Lung (tissue), 12 donors: Measurements from ENCODE around the gene SEC23B. TPM values are rescaled to one million over a fixed set of nuclear protein-coding genes. Genes with fewer than 3 reads are reported as not detected.

Source experiments
- ATAC-seq: fragments of 200-7000 bp; cut with Tn5 transposase; one replicate; pipeline ENCODE4 v1.9.1; 2020; ENCODE audit warnings: moderate number of reproducible peaks; ENCODE audit not compliant: insufficient read depth, low FRiP score
- DNase-seq, 3 donors: peaks; one replicate each; pipeline ENCODE4 v3.0.0-alpha.2; 2013 to 2017
- H3K27ac ChIP-seq, 2 donors: one replicate each; pipeline ENCODE4 v1.5.1; 2013; ENCODE audit warnings: mild to moderate bottlenecking in 2 of 2, moderate library complexity in 2 of 2, control low read depth in 1 of 2, inconsistent platforms in 1 of 2, low read depth in 1 of 2, low read length in 1 of 2
- H3K27me3 ChIP-seq, 3 donors: one replicate each; pipeline ENCODE4 v1.5.1; 2013; ENCODE audit warnings: low read length in 2 of 3; ENCODE audit not compliant: control insufficient read depth in 3 of 3, insufficient read depth in 3 of 3
- H3K36me3 ChIP-seq, 4 donors: one replicate each; pipeline ENCODE4 v1.5.1; 2013; ENCODE audit warnings: low read length in 4 of 4, mild to moderate bottlenecking in 1 of 4, moderate library complexity in 1 of 4; ENCODE audit not compliant: control insufficient read depth in 4 of 4, insufficient read depth in 4 of 4
- H3K4me1 ChIP-seq, 5 donors: one replicate each; pipeline ENCODE4 v1.5.1; 2013; ENCODE audit warnings: low read length in 5 of 5, mild to moderate bottlenecking in 2 of 5, moderate library complexity in 1 of 5; ENCODE audit not compliant: control insufficient read depth in 5 of 5, insufficient read depth in 5 of 5
- H3K4me3 ChIP-seq: one replicate; pipeline ENCODE4 v1.5.1; 2013; ENCODE audit warnings: mild to moderate bottlenecking, control low read depth, moderate library complexity
- H3K9ac ChIP-seq, 2 donors: one replicate each; pipeline ENCODE4 v1.5.1; 2013; ENCODE audit warnings: low read length in 2 of 2, control low read depth in 1 of 2; ENCODE audit not compliant: insufficient read depth in 1 of 2
- H3K9me3 ChIP-seq, 4 donors: one replicate each; pipeline ENCODE4 v1.5.1; 2013; ENCODE audit warnings: low read length in 3 of 4, mild to moderate bottlenecking in 1 of 4, moderate library complexity in 1 of 4; ENCODE audit not compliant: control insufficient read depth in 4 of 4, insufficient read depth in 3 of 4
- CTCF ChIP-seq: IDR thresholded peaks from 2 replicates; pipeline ENCODE4 v1.5.1; 2012; ENCODE audit warnings: mild to moderate bottlenecking; ENCODE audit errors: control extremely low read depth, extremely low read depth
- WGBS, 2 donors: extraction: QIAGEN DNeasy Blood & Tissue Kit; methylation state at CpG; one replicate each; pipeline ENCODE4 v1.1.7; 2013; 5-methylcytosine and 5-hydroxymethylcytosine counted together
- polyA plus RNA-seq, 2 donors: library from polyadenylated mRNA; stranded (reverse); fragments of 200-250 nt; gene quantifications; one replicate each; pipeline ENCODE4 v1.2.1, GENCODE V29; 2013
- total RNA-seq, 2 donors: library from RNA; depleted of rRNA in 1 of 2; stranded (reverse); fragments of >200 nt in 1 of 2; gene quantifications; one replicate each; pipeline ENCODE4 v1.2.1, GENCODE V29; 2014 to 2021
- donor health status: control.
- donor health status: control.
- donor health status: Bipolar disorder and iron deficiency.
- donor health status: healthy.
- donor health status: DM: yes; HTN: yes; CAD: no.

The SEC23B gene
- total and polyA plus RNA-seq, 4 donors, result 10.3 to 79.5 (median 57.8) TPM

GRCh38 chr20:18571578-18571977 lies 63.8 kb downstream of the SEC23B start:
- no peaks in the 10 kb centered on the region for H3K27me3 ChIP-seq
- no peak overlapping the region for H3K4me3 ChIP-seq
- ATAC-seq (no peak), DNase-seq (no peak)
- no peaks in the 10 kb centered on the region for H3K9me3 ChIP-seq
- 54 to 82% methylated on average over 2 of the region's 2 CpGs for WGBS, 2 donors
- no peak overlapping the region for H3K27ac ChIP-seq
- H3K4me1 ChIP-seq, result peaks cover 0 to 7% (median 3%) of the 10 kb centered on the region in 5 donors
- H3K9ac ChIP-seq, result no peak overlapping the region
- no peak for TF ChIP-seq CTCF
- H3K36me3 ChIP-seq, result peaks cover 5 to 10% (median 8%) of the 10 kb centered on the region in 4 donors

DNA sequence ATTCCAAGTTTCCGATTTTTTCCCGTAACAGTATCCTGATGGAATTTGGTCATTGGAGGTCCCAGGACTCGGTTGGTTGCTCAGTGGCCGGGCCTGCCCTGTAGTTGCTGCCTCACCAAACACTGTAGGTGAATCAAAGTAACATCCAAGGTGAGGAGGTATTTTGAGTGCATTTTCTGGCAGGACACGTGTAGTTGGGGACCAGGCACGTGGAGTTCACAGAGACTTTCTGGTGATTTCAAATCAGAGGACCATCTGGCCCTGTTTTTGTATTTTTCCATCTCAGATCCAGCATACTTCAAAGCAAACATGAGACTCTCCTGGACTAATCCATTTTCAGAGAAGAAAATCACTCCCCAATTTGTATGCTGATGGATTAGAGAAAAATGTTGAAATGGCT lies 70.2 kb downstream of the SEC23B start:
- WGBS, 2 donors, result 77 to 87% methylated on average over 6 of the region's 6 CpGs
- no peak for DNase-seq

DNA sequence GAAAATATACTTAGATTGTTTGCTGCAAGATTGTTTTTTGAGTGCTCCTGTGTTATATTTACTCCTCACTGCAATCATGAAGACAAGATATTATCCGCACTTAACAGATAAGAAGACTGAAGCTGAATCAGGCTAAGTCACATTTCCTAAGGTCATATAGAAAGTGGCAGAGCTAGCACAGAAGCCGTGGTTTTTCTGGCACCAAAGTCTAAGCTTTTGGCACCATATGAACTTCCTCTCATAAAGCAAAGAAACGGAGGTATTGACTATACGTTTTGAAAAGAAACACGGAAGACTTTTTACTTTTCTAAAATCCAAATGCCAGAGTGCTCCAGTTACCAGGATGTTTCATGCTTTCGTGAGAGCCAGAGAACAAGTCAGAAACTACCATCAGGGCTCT lies 70.8 kb downstream of the SEC23B start:
- no peak for TF ChIP-seq CTCF
- H3K27me3 ChIP-seq, result no peaks in the 10 kb centered on the region
- no peak overlapping the region for H3K27ac ChIP-seq
- ATAC-seq, result no peak
- H3K36me3 ChIP-seq, result no peaks in the 10 kb centered on the region
- no peaks in the 10 kb centered on the region for H3K4me1 ChIP-seq
- 46 to 61% methylated on average over 6 of the region's 6 CpGs for WGBS, 2 donors
- DNase-seq, result no peak
- H3K9ac ChIP-seq, result no peak overlapping the region
- no peak overlapping the region for H3K4me3 ChIP-seq
- no peaks in the 10 kb centered on the region for H3K9me3 ChIP-seq

More for the DNA sequence above, 70.2 kb downstream of the SEC23B start:
- H3K9ac ChIP-seq, result no peak overlapping the region
- H3K36me3 ChIP-seq, result no peaks in the 10 kb centered on the region
- no peaks in the 10 kb centered on the region for H3K27me3 ChIP-seq
- H3K9me3 ChIP-seq, result no peaks in the 10 kb centered on the region
- no peaks in the 10 kb centered on the region for H3K4me1 ChIP-seq
- no peak overlapping the region for H3K4me3 ChIP-seq
- no peak for TF ChIP-seq CTCF
- no peak overlapping the region for H3K27ac ChIP-seq
- ATAC-seq, result no peak

- Histone ChIP-seq H3K36me3 (no peaks in the 10 kb centered on the region), H3K27ac (no peak overlapping the region), H3K9me3 (no peaks in the 10 kb centered on the region), H3K9ac (no peak overlapping the region), H3K4me3 (no peak overlapping the region), H3K27me3 (no peaks in the 10 kb centered on the region), H3K4me1 (no peaks in the 10 kb centered on the region)
- no peak for TF ChIP-seq CTCF
- 88 to 92% methylated on average over 4 of the region's 4 CpGs for WGBS, 2 donors
- DNase-seq (no peak), ATAC-seq (no peak)
Observed at GRCh38 chr20:18580012-18580411, 72.3 kb downstream of the SEC23B start.
